HepG2 (cell line): ENCODE data around the gene GON4L. TPM values are rescaled to one million over a fixed set of nuclear protein-coding genes. Genes with fewer than 3 reads are reported as not detected.

Experiments
- AKAP8 ChIP-seq: sonication (generic); formaldehyde crosslinking; IDR thresholded peaks from 2 replicates; pipeline ENCODE4 v1.5.1; 2020; ENCODE audit warnings: mild to moderate bottlenecking, missing genetic modification reagents
- ASH2L ChIP-seq: fragments of 300-600, 200-600 bp; sonication (generic); IDR thresholded peaks from 2 replicates; pipeline ENCODE4 v1.7.0; 2017; ENCODE audit warnings: low read depth, mild to moderate bottlenecking, moderate library complexity, mixed read lengths, low read length; ENCODE audit not compliant: insufficient read length
- ETV6 ChIP-seq: sonication (generic); formaldehyde crosslinking; conservative IDR thresholded peaks from 2 replicates; pipeline ENCODE4 v1.4.0; 2020; ENCODE audit warnings: missing genetic modification reagents
- FOSL1 ChIP-seq: sonication (generic); formaldehyde crosslinking; IDR thresholded peaks from 2 replicates; pipeline ENCODE4 v1.9.0; 2021; ENCODE audit warnings: missing genetic modification reagents, borderline replicate concordance
- FOXK1 ChIP-seq: sonication (generic); formaldehyde crosslinking; IDR thresholded peaks from 2 replicates; pipeline ENCODE4 v1.4.0; 2020; ENCODE audit warnings: low read depth, missing genetic modification reagents, borderline replicate concordance
- HIC2 ChIP-seq: sonication (generic); formaldehyde crosslinking; IDR thresholded peaks from 2 replicates; pipeline ENCODE4 v1.9.0; 2022; ENCODE audit warnings: low read depth, missing genetic modification reagents
- KDM3A ChIP-seq: IDR thresholded peaks from 2 replicates; pipeline ENCODE4 v1.6.1; 2018; ENCODE audit warnings: low read depth, missing compliant biosample characterization
- NONO ChIP-seq, 2 experiments: fragments of 450-650 bp in 1 of 2; sonication (generic) in 1 of 2; formaldehyde crosslinking in 1 of 2; IDR thresholded peaks in 1 of 2; conservative IDR thresholded peaks in 1 of 2; 2 replicates each; pipeline versions ENCODE4 v1.6.1 to v1.8.0; 2017 to 2022; ENCODE audit warnings: mild to moderate bottlenecking in 1 of 2, missing genetic modification reagents in 1 of 2, moderate library complexity in 1 of 2
- PCBP1 ChIP-seq: fragments of 200-400 bp; formaldehyde crosslinking; IDR thresholded peaks from 2 replicates; pipeline ENCODE4 v1.6.1; 2017; ENCODE audit warnings: mild to moderate bottlenecking, low read depth, low read length, borderline replicate concordance
- SIN3A ChIP-seq: IDR thresholded peaks from 2 replicates; pipeline ENCODE4 v1.6.1; 2011; ENCODE audit warnings: low read depth, mild to moderate bottlenecking, control low read depth, low read length, borderline replicate concordance
- TEAD3 ChIP-seq: optimal IDR thresholded peaks from 2 replicates; pipeline ENCODE3; 2016; ENCODE audit warnings: borderline replicate concordance
- THRA ChIP-seq: sonication (generic); formaldehyde crosslinking; IDR thresholded peaks from 2 replicates; pipeline ENCODE4 v1.4.0; 2020; ENCODE audit warnings: missing genetic modification reagents, borderline replicate concordance
- XRCC5 ChIP-seq: fragments of 200-400 bp; formaldehyde crosslinking; optimal IDR thresholded peaks from 2 replicates; pipeline ENCODE3; 2017; ENCODE audit warnings: mild to moderate bottlenecking, low read length
- ZGPAT ChIP-seq: IDR thresholded peaks from 2 replicates; pipeline ENCODE4 v1.6.1; 2016; ENCODE audit warnings: mild to moderate bottlenecking
- ZHX1 ChIP-seq: sonication (generic); formaldehyde crosslinking; IDR thresholded peaks from 2 replicates; pipeline ENCODE4 v1.8.1; 2022; ENCODE audit warnings: low read depth, mild to moderate bottlenecking, missing genetic modification reagents
- ZNF34 ChIP-seq: sonication (generic); formaldehyde crosslinking; IDR thresholded peaks from 2 replicates; pipeline ENCODE4 v1.4.0; 2020; ENCODE audit warnings: mild to moderate bottlenecking, missing genetic modification reagents, borderline replicate concordance
- ZNF547 ChIP-seq: sonication (generic); formaldehyde crosslinking; IDR thresholded peaks from 2 replicates; pipeline ENCODE4 v1.5.1; 2020; ENCODE audit warnings: mild to moderate bottlenecking, missing genetic modification reagents
- ZNF724P ChIP-seq: sonication (generic); formaldehyde crosslinking; IDR thresholded peaks from 2 replicates; pipeline ENCODE4 v1.8.0; 2022; ENCODE audit warnings: missing genetic modification reagents, borderline replicate concordance
- ZNF740 ChIP-seq: sonication (generic); formaldehyde crosslinking; IDR thresholded peaks from 2 replicates; pipeline ENCODE4 v1.4.0; 2020; ENCODE audit warnings: missing genetic modification reagents
- polyA plus RNA-seq, 8 experiments: library from polyadenylated mRNA; depleted of rRNA in 3 of 8; stranded (reverse) in 7 of 8; unstranded in 1 of 8; fragments of >200 nt; fragmentation: Illumina TruSeq in 4 of 8; extraction: Trizol in 4 of 8; gene quantifications; 2 replicates each; pipeline versions ENCODE4 v1.2.1 to v1.2.3, GENCODE V29; 2011 to 2016; ENCODE audit warnings: low read depth in 4 of 8, missing spikeins in 1 of 8, mixed read lengths in 1 of 8; ENCODE audit not compliant: insufficient read depth in 1 of 8
- total RNA-seq, 5 experiments: library from RNA; depleted of rRNA; stranded (reverse); fragments of >200 nt; fragmentation: Illumina TruSeq; extraction: Trizol; gene quantifications; 2 replicates each; pipeline ENCODE4 v1.2.3, GENCODE V29; 2016; ENCODE audit warnings: low read depth in 1 of 5

Gene GON4L
- total and polyA plus RNA-seq, 2 of the 13 experiments (the other 11 are each of a cell fraction or from before 2014, with no cell fraction given): 14.6 to 19.6 TPM

- TF ChIP-seq HIC2 (CRISPR knock-in tag) (0 out of 2 replicates have a peak, but pooled peaks have one; percentile 52), FOXK1 (CRISPR knock-in tag) (peak; percentile 61; the same call in 1 of the 2 replicates), ASH2L (peak; percentile 68), SIN3A (peak; percentile 79; the same call in 1 of the 2 replicates), THRA (0 out of 2 replicates have a peak, but pooled peaks have one; percentile 9), ZNF724P (CRISPR knock-in tag) (0 out of 2 replicates have a peak, but pooled peaks have one; percentile 37), ETV6 (0 out of 2 replicates have a peak, but pooled peaks have one; percentile 46), ZNF740 (no peak), FOSL1 (CRISPR knock-in tag) (peak; percentile 21; the same call in 1 of the 2 replicates), KDM3A (CRISPR knock-in tag) (no peak), ZNF547 (CRISPR knock-in tag) (0 out of 2 replicates have a peak, but pooled peaks have one; percentile 43), ZNF34 (CRISPR knock-in tag) (0 out of 2 replicates have a peak, but pooled peaks have one; percentile 47), AKAP8 (CRISPR knock-in tag) (no peak), NONO (IDR thresholded peaks at IDR 0.05) (no peak), NONO (CRISPR knock-in tag; conservative IDR thresholded peaks at IDR 0.05) (peak; percentile 63), PCBP1 (0 out of 2 replicates have a peak, but pooled peaks have one; percentile 57), ZHX1 (CRISPR knock-in tag) (0 out of 2 replicates have a peak, but pooled peaks have one; percentile 51), XRCC5 (peak; percentile 56), TEAD3 (CRISPR knock-in tag) (peak; percentile 66), ZGPAT (CRISPR knock-in tag) (peak; percentile 58; the same call in 1 of the 2 replicates)
Measured at GRCh38 chr1:155856975-155857930, at the start of gene GON4L (continued).
